Glomerular endothelial cell (primary cell): ENCODE measurements around the gene PRDM16. TPM values are rescaled to one million over a fixed set of nuclear protein-coding genes. Genes with fewer than 3 reads are reported as not detected.

ENCODE experiments used
- DNase-seq: peaks from one replicate; pipeline ENCODE4 v3.0.0-alpha.2; 2011; ENCODE audit warnings: low read depth, low spot score; ENCODE audit errors: extremely low read depth
- total RNA-seq: library from RNA; depleted of rRNA; stranded (reverse); fragments of >200 nt; gene quantifications from 2 replicates; pipeline ENCODE4 v1.2.3, GENCODE V29; 2015

Gene PRDM16
- total RNA-seq, 1 donor from 2014 or later: 0.12 TPM

- no peak for DNase-seq
Observed at GRCh38 chr1:3067671-3068563, 1.1 kb upstream of the PRDM16 start.

- DNase-seq: no peak
Observed at GRCh38 chr1:3069491-3070308, 697 bp downstream of the PRDM16 start.

DNA sequence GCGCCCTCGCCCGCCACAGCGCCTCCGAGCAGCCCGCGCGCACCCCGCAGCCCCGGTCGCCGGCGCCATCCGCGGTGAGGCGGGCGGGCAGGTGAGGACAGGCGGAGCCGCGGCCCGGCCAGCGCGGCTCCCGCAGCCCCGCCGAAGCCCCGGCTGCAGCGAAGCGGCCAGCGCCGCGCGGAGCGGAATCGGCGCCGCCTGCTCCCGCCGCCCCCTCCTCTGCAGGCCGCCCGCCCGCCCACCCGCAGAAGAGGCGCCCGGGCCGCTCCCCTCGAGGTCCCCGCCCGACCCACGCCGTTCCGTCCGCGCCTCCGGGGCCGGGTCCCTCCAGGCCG, 1.3 kb downstream of the PRDM16 start:
- no peak for DNase-seq

GRCh38 chr1:3070644-3071564, 1.9 kb downstream of the PRDM16 start:
- DNase-seq: no peak

- no peak for DNase-seq
Observed at GRCh38 chr1:3071565-3072390, 2.8 kb downstream of the PRDM16 start.

DNA sequence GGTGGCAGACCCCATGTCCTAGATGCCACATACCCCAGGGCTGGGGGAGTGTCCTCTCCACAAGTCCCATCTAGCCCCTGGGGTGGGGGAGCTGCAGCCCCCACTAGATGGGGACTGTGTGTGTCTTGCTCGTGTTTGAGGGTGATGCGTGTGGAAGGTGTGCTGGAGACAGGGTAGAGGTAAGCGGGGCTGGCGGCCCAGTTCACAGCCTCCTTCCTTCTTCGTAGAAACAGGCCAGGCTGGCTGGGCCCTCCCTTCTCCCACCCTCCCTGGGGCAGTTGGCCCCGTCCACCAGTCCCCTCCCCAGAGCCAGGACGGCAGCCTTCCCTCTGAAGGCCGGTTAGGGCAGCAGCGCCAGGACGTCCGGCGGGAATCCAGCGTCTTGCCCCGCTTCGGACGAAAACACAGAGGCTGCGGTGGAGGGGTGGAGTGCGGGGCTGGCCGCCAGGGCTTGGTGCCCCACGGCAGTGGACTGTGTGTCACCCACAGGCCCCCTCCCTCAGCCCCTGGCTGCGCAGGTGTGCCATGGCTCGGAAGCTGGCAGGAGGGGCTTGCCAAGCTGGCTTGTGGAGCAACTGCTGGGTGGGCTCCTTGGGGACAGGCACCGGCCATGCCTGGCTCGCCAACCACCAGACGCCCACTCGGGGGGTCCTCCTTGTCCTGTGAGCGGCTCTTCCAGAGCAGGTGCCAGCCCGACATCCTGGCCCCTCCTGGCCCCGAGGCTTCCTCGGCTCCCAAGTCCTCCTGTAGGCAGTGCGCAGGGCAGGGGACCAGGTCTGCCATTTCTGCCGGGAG, 3.6 kb downstream of the PRDM16 start:
- DNase-seq: no peak

DNA sequence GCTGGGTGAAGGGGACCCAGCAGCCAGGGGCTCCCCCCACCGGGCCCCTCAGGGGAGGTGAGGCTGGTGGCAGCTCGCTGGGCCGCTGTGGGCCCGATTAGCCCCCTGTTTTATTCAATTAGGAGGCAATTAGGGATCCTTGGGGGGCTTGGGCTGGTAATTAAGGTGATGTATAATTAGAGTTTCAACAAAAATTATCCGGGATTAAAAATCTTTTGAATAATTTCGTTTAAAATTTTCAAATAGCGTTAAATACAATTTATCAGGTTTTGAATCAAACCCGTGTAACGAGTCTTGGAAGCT, 4.1 kb downstream of the PRDM16 start:
- no peak for DNase-seq

- no peak for DNase-seq
Observed at GRCh38 chr1:3073489-3074296, 4.7 kb downstream of the PRDM16 start.

DNA sequence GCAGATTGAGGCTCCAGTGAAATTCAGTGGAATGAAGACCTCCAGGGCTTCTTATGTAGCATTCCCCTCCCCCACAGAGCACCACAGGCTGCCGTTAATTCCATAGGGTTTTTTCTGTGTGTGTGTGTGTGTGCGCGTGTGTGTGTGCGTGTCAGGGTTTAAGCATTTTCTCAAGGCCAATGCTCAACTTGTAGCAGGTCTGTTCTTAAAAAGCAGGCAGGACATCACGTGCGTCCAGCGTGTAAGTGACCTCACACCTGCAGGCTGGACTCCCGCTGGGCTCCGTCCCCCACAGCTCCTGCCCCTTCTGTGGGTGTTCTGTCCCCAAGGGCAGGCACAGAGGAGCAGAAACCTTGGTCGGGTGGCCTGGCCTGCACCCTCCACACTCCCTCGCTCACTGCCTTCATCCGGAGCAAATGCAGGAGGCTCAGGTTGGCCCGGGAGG, 5.3 kb downstream of the PRDM16 start:
- no peak for DNase-seq

DNA sequence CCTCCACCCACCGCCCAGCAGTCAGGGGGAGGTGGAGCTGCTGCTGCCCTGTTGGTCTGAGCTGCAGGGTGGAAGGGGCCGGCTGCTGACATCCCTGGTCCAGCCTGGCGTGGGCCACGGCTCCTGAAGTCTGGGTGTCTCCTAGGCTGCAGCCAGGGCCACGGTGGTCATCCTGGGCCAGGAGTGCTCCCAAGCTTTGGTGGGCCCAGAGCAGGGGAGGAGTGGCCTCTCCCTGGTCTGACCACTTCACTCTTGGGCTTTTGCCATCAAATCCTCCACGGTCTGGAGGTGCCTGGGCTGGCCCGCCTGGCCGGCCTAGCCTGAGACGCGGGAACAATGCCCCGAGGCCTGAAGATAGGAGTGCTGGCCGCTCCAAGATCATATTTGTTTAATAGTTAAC, 5.8 kb downstream of the PRDM16 start:
- DNase-seq: no peak

GRCh38 chr1:3075666-3076362, 6.8 kb downstream of the PRDM16 start:
- no peak for DNase-seq

DNA sequence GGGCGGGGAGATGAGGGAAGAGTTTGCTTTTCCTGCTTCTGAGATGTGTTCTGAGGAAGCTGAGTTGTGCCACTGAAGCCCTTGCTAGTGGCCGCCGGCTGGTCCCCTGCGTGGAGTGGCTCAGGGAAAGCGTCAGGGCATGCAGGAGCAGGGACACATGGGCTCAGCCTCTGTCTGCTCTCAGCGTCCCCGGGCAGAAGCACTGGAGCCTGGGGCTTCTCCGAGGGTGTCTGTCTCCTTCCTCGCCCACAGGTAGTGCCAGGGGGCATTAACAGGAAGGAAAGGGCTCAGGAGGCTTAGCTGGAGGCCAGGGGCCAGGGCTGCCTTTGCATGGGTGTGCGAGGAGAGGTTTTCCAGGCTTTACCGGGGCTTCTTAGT, 7.3 kb downstream of the PRDM16 start:
- DNase-seq: no peak

DNA sequence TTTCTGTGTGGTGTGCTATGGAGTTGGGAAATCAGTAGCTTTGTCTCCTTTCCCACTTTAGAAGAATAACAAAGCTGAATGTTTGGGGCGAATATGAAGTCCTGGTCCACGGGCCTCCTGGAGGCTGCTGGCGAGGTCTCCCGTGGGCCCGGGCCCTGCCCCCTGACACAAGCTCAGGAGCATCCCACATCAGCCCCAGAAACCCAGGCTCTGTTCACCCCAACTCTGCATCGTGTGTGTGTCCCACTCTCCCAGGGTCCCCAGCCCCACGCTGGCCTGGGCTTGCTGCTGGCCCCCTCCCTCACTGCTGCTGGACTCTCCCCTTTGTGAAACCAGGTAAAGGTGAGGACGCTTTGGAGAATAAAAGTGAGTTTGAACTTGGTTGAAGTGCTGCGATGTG, 8.1 kb downstream of the PRDM16 start:
- DNase-seq: no peak

GRCh38 chr1:3077561-3077960, 8.6 kb downstream of the PRDM16 start:
- DNase-seq: no peak

DNA sequence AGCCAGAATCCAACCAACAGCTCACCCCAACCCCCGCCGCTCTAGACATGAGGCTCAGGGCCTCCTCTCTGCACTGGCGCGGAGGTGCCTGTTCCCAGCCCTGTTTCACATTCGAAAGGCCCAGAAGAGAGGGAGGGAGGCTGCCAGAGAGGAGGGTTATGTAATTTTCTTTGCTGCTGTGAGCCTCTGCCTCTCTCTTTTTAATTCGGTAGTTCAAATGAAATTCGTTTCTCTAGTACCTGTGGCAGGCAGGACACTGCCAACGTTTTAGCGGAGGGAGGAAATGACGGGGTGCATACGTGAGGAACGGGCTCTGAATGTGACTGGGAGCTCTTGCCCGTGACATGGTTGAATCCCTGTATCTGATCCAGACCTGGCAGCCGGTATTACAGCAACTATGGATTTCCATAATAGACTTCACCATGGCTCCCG, 9.4 kb downstream of the PRDM16 start:
- DNase-seq: no peak

- DNase-seq: no peak
Observed at GRCh38 chr1:3078871-3079270, 9.9 kb downstream of the PRDM16 start.

DNA sequence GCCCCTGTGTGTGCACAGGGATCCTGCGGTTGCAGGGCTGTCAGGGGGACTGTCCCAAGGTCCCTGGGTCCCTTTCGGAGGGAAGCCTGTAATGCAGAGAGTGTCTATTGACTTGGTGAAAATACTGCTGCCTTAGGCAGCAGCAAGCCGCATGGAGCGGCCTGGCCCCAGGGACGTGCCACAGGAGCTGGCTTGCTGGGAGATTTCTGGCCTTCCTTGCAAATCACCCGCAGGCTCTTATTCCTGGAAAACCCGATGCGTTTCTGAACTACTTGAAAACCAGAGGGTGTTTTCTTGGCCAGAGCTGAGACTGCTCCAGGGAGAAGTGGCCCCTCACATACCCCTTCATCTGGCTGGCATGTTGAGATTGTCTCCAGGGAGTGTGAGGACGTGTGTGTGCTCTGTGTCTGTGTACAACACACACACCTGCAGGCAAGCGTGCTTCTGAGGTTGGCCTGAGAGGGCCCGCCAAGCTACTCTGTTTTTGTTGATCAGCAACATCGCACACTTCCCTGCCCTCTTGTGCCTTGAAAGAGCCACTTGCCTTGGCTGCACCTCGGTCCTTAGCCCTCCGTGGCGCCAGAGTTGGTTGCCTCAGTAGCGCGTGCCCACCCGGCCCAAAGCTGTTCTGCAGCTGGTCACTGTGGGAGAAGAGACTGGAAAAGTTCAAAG, 10.5 kb downstream of the PRDM16 start:
- no peak for DNase-seq
